Ishikawa (cell line): Measurements from ENCODE around the gene SLC6A1.

Experiments used
- CEBPB ChIP-seq: IDR thresholded peaks from 2 replicates; pipeline ENCODE4 v1.6.1; 2012
- EGR1 ChIP-seq: IDR thresholded peaks from 2 replicates; pipeline ENCODE4 v1.6.1; 2012
- EP300 ChIP-seq: IDR thresholded peaks from 2 replicates; pipeline ENCODE4 v1.6.1; 2012; ENCODE audit warnings: borderline replicate concordance
- FOXM1 ChIP-seq: IDR thresholded peaks from 2 replicates; pipeline ENCODE4 v1.6.1; 2012; ENCODE audit warnings: low read depth, borderline replicate concordance
- MAX ChIP-seq: IDR thresholded peaks from 2 replicates; pipeline ENCODE4 v1.6.1; 2012
- RAD21 ChIP-seq: IDR thresholded peaks from 2 replicates; pipeline ENCODE4 v1.6.1; 2012; ENCODE audit warnings: low read depth
- REST ChIP-seq: IDR thresholded peaks from 2 replicates; pipeline ENCODE4 v1.6.1; 2012; ENCODE audit warnings: low read depth, mild to moderate bottlenecking
- USF1 ChIP-seq: IDR thresholded peaks from 2 replicates; pipeline ENCODE4 v1.6.1; 2012
- YY1 ChIP-seq: IDR thresholded peaks from 2 replicates; pipeline ENCODE4 v1.6.1; 2012; ENCODE audit warnings: low read depth

- no peak for TF ChIP-seq EGR1
- TF ChIP-seq EP300 = no peak
- no peak for TF ChIP-seq YY1
- no peak for TF ChIP-seq REST
- TF ChIP-seq MAX = no peak
- TF ChIP-seq USF1 = no peak
- no peak for TF ChIP-seq FOXM1
- no peak for TF ChIP-seq RAD21
- no peak for TF ChIP-seq CEBPB
Measured at GRCh38 chr3:11005686-11006256, 13.2 kb downstream of the SLC6A1 start.
